A549 (cell line): ENCODE results near the gene MARCHF7. TPM values are rescaled to one million over a fixed set of nuclear protein-coding genes. Genes with fewer than 3 reads are reported as not detected.

Source experiments
- ATAC-seq, 2 experiments: fragments of 200-7000 bp in 1 of 2; fragments of >200 bp in 1 of 2; cut with Nextera tagmentation in 1 of 2; cut with Tn5 transposase in 1 of 2; 3 replicates each; pipeline versions ENCODE4 v1.8.0 to v1.9.1; 2018 to 2020; ENCODE audit warnings: mild to moderate bottlenecking in 1 of 2, moderate library complexity in 1 of 2
- CTCF ChIA-PET: fragments of 300-600 bp; sonication (Branson Sonifier 250); formaldehyde crosslinking; extraction: SDS; loops from one replicate; lab custom pipeline; 2021; ENCODE audit warnings: antibody characterized with exemption, inconsistent platforms; lab: Yijun Ruan, JAX
- POLR2A ChIA-PET: fragments of 350-600 bp; formaldehyde crosslinking; extraction: SDS; loops from one replicate; lab custom pipeline; 2021; ENCODE audit warnings: antibody characterized with exemption, inconsistent platforms; lab: Yijun Ruan, JAX
- DNase-seq, 2 experiments: peaks; one replicate each; pipeline versions ENCODE4 v3.0.0 to v3.0.0-alpha.2; 2011 to 2016; ENCODE audit warnings: low read depth in 1 of 2, low spot score in 1 of 2
- FAIRE-seq: peaks from 2 replicates; lab custom pipeline; 2011; peaks lifted over from hg19 to GRCh38; lab: Jason Lieb, UNC
- H3K27ac ChIP-seq, 2 experiments: fragments of >200 bp; sonication (Bioruptor Twin); formaldehyde crosslinking; 3 replicates each; pipeline ENCODE4 v1.5.1; 2016 to 2017
- H3K4me1 ChIP-seq: fragments of >200 bp; sonication (Bioruptor Twin); formaldehyde crosslinking; 3 replicates; pipeline ENCODE4 v1.6.1; 2016
- H3K4me2 ChIP-seq: fragments of >200 bp; sonication (Bioruptor Twin); formaldehyde crosslinking; 3 replicates; pipeline ENCODE4 v1.6.1; 2016
- H3K4me3 ChIP-seq: fragments of >200 bp; sonication (Bioruptor Twin); formaldehyde crosslinking; 3 replicates; pipeline ENCODE4 v1.5.1; 2016
- H3K9me3 ChIP-seq: fragments of >200 bp; sonication (Bioruptor Twin); formaldehyde crosslinking; 3 replicates; pipeline ENCODE4 v1.6.1; 2016
- ATOH8 ChIP-seq: fragments of 250-450 bp; sonication (Bioruptor Pico); IDR thresholded peaks from 2 replicates; pipeline ENCODE4 v1.5.0; 2020; ENCODE audit warnings: low read depth, mild to moderate bottlenecking, moderate library complexity
- BHLHE40 ChIP-seq: IDR thresholded peaks from 2 replicates; pipeline ENCODE4 v1.6.1; 2012; ENCODE audit warnings: low read depth, low read length, inconsistent platforms
- CBX2 ChIP-seq: fragments of 200-600 bp; sonication (generic); IDR thresholded peaks from 2 replicates; pipeline ENCODE4 v1.6.1; 2016; ENCODE audit warnings: low read depth, mild to moderate bottlenecking, borderline replicate concordance
- CTCF ChIP-seq: fragments of >200 bp; sonication (Bioruptor Twin); formaldehyde crosslinking; IDR thresholded peaks from 3 replicates; pipeline ENCODE4 v1.5.1; 2016
- E2F6 ChIP-seq: IDR thresholded peaks from 2 replicates; pipeline ENCODE4 v1.6.1; 2012; ENCODE audit warnings: low read depth, borderline replicate concordance
- EHMT2 ChIP-seq: fragments of 200-600 bp; sonication (generic); IDR thresholded peaks from 2 replicates; pipeline ENCODE4 v1.6.1; 2016; ENCODE audit warnings: antibody characterized with exemption, low read depth, mild to moderate bottlenecking, moderate library complexity
- GATA3 ChIP-seq: IDR thresholded peaks from 2 replicates; pipeline ENCODE4 v1.6.1; 2012; ENCODE audit warnings: borderline replicate concordance
- HOXA7 ChIP-seq: fragments of 250-450 bp; sonication (Bioruptor Pico); IDR thresholded peaks from 2 replicates; pipeline ENCODE4 v1.5.0; 2020; ENCODE audit warnings: mild to moderate bottlenecking, moderate library complexity
- JUNB ChIP-seq: fragments of >200 bp; sonication (Bioruptor Twin); formaldehyde crosslinking; IDR thresholded peaks from 2 replicates; pipeline ENCODE4 v1.6.1; 2016
- NFE2L2 ChIP-seq: fragments of 150-350 bp; conservative IDR thresholded peaks from 2 replicates; pipeline ENCODE4 v1.6.1; 2014; ENCODE audit warnings: low read length
- RAD21 ChIP-seq, 2 experiments: fragments of >200 bp in 1 of 2; sonication (Bioruptor Twin) in 1 of 2; formaldehyde crosslinking in 1 of 2; IDR thresholded peaks in 1 of 2; conservative IDR thresholded peaks in 1 of 2; 2 replicates in 1 of 2; 3 replicates in 1 of 2; pipeline ENCODE4 v1.6.1; 2012 to 2018; ENCODE audit warnings: inconsistent platforms in 1 of 2
- REST ChIP-seq: fragments of 200-600 bp; sonication (generic); IDR thresholded peaks from 2 replicates; pipeline ENCODE4 v1.6.1; 2016; ENCODE audit warnings: antibody characterized with exemption, mild to moderate bottlenecking, moderate library complexity
- SMC3 ChIP-seq: fragments of >200 bp; sonication (Bioruptor Twin); formaldehyde crosslinking; IDR thresholded peaks from 3 replicates; pipeline ENCODE4 v1.6.1; 2018; ENCODE audit warnings: inconsistent platforms
- TP53 ChIP-seq: fragments of 250-450 bp; sonication (Bioruptor Pico); IDR thresholded peaks from 2 replicates; pipeline ENCODE4 v1.5.0; 2021; ENCODE audit warnings: mild to moderate bottlenecking, moderate library complexity
- WGBS: methylation state at CpG from one replicate; pipeline ENCODE4 v1.1.6; 2017; ENCODE audit errors: missing lambda C conversion rate; 5-methylcytosine and 5-hydroxymethylcytosine counted together
- polyA plus RNA-seq, 4 experiments: library from polyadenylated mRNA; depleted of rRNA in 3 of 4; stranded (reverse); fragments of >200 nt; fragmentation: RNase III in 1 of 4; extraction: RNeasy Plus Mini Kit Qiagen cat#74134 plus additional on column Dnase treatment in 1 of 4; gene quantifications; 2 replicates in 3 of 4; 3 replicates in 1 of 4; pipeline ENCODE4 v1.2.3, GENCODE V29; 2011 to 2017
- TF ChIP-seq, protein P1 (sequence below): fragments of 150-350 bp; IDR thresholded peaks from 2 replicates; pipeline ENCODE4 v1.6.1; 2014; ENCODE audit warnings: low read depth, mild to moderate bottlenecking, low read length

The MARCHF7 gene
- polyA plus RNA-seq, 2 of the 4 experiments (the other 2 are of a cell fraction) = 64.3 to 66.4 TPM

- TF ChIP-seq NFE2L2 = no peak
- TF ChIP-seq HOXA7 (CRISPR knock-in tag) = no peak
- no peak for TF ChIP-seq CBX2
- no peak for TF ChIP-seq ATOH8
- TF ChIP-seq RAD21 (conservative IDR thresholded peaks at IDR 0.05 in 1 of 2, IDR thresholded peaks at IDR 0.05 in 1 of 2) = no peak
- no peak for TF ChIP-seq JUNB
- TF ChIP-seq EHMT2 = no peak
- TF ChIP-seq REST = no peak
- H3K4me2 ChIP-seq = no peak overlapping the region
- H3K4me1 ChIP-seq = peaks cover 16% of the 10 kb centered on the region; the same call in 2 of the 3 replicates
- POLR2A ChIA-PET = no interaction called here
- CTCF ChIA-PET = no interaction called here
- no peaks in the 10 kb centered on the region for H3K9me3 ChIP-seq
- WGBS = 77% methylated on average over 3 of the region's 3 CpGs
- DNase-seq = no peak
- H3K4me3 ChIP-seq = no peak overlapping the region
- no peak for FAIRE-seq
- ATAC-seq = no peak
- H3K27ac ChIP-seq = no peak overlapping the region
These were observed 47.3 kb downstream of the MARCHF7 start for GRCh38 chr2:159759577-159759976.

- no peak for TF ChIP-seq E2F6
- TF ChIP-seq, protein P1, sequence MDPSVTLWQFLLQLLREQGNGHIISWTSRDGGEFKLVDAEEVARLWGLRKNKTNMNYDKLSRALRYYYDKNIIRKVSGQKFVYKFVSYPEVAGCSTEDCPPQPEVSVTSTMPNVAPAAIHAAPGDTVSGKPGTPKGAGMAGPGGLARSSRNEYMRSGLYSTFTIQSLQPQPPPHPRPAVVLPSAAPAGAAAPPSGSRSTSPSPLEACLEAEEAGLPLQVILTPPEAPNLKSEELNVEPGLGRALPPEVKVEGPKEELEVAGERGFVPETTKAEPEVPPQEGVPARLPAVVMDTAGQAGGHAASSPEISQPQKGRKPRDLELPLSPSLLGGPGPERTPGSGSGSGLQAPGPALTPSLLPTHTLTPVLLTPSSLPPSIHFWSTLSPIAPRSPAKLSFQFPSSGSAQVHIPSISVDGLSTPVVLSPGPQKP = no peak
- no peak for TF ChIP-seq TP53 (CRISPR knock-in tag)
- TF ChIP-seq BHLHE40 = no peak
- TF ChIP-seq CTCF = no peak
- no peak for TF ChIP-seq GATA3
- no peak for TF ChIP-seq SMC3
- no peak for TF ChIP-seq RAD21 (conservative IDR thresholded peaks at IDR 0.05 in 1 of 2, IDR thresholded peaks at IDR 0.05 in 1 of 2)
- TF ChIP-seq, all 56 proteins: peak for 0
- FAIRE-seq = no peak
- DNase-seq = no peak
- POLR2A ChIA-PET = no interaction called here
- H3K4me1 ChIP-seq = peaks cover 16% of the 10 kb centered on the region; the same call in 2 of the 3 replicates
- no peak overlapping the region for H3K27ac ChIP-seq
- no peak for ATAC-seq
- H3K9me3 ChIP-seq = no peaks in the 10 kb centered on the region
- H3K4me2 ChIP-seq = no peak overlapping the region
- H3K4me3 ChIP-seq = no peak overlapping the region
- CTCF ChIA-PET = interaction anchor here (0.6 kb wide), 1 partner anchor 17 kb away, joined by 5 read pairs; no protein-coding TSS in a partner anchor
These were observed 48.0 kb downstream of the MARCHF7 start for GRCh38 chr2:159760326-159760725.
